K562 (cell line): ENCODE results near the gene CEP350. TPM values are rescaled to one million over a fixed set of nuclear protein-coding genes. Genes with fewer than 3 reads are reported as not detected.

Experiments used
- BRCA1 ChIP-seq, 2 experiments: fragments of 450-650 bp in 1 of 2; sonication (generic) in 1 of 2; formaldehyde crosslinking in 1 of 2; IDR thresholded peaks; 2 replicates each; pipeline versions ENCODE4 v1.5.0 to v1.6.1; 2017 to 2020; ENCODE audit warnings: mild to moderate bottlenecking in 1 of 2, missing genetic modification reagents in 1 of 2
- CBX2 ChIP-seq: fragments of 200-600 bp; sonication (generic); IDR thresholded peaks from one replicate; pipeline ENCODE4 v1.6.1; 2012; ENCODE audit warnings: mild to moderate bottlenecking, low read length, inconsistent platforms; ENCODE audit not compliant: insufficient read depth, poor library complexity, severe bottlenecking
- CBX5 ChIP-seq: IDR thresholded peaks from 2 replicates; pipeline ENCODE4 v1.6.1; 2014; ENCODE audit warnings: low read depth, borderline replicate concordance
- CHAMP1 ChIP-seq: fragments of 450-650 bp; IDR thresholded peaks from 2 replicates; pipeline ENCODE4 v1.6.1; 2016; ENCODE audit warnings: mild to moderate bottlenecking
- ETS1 ChIP-seq: conservative IDR thresholded peaks from 2 replicates; pipeline ENCODE4 v1.6.1; 2011; ENCODE audit warnings: low read depth, mild to moderate bottlenecking, low read length; ENCODE audit not compliant: control insufficient read depth
- GATA2 ChIP-seq: sonication (generic); formaldehyde crosslinking; IDR thresholded peaks from 2 replicates; pipeline ENCODE4 v1.4.0; 2020; ENCODE audit warnings: mild to moderate bottlenecking, missing genetic modification reagents
- HOMEZ ChIP-seq: fragments of 250-450 bp; sonication (Bioruptor Pico); IDR thresholded peaks from 2 replicates; pipeline ENCODE4 v1.4.0; 2020; ENCODE audit warnings: mild to moderate bottlenecking, moderate library complexity
- LEF1 ChIP-seq: fragments of 450-650 bp; IDR thresholded peaks from 2 replicates; pipeline ENCODE4 v1.6.1; 2016; ENCODE audit warnings: mild to moderate bottlenecking
- NFATC3 ChIP-seq: fragments of 450-650 bp; IDR thresholded peaks from 2 replicates; pipeline ENCODE4 v1.6.1; 2017; ENCODE audit warnings: mild to moderate bottlenecking
- NONO ChIP-seq, 2 experiments: fragments of 200-400 bp in 1 of 2; fragments of 450-650 bp in 1 of 2; formaldehyde crosslinking in 1 of 2; IDR thresholded peaks; 2 replicates each; pipeline ENCODE4 v1.6.1; 2017; ENCODE audit warnings: low read depth in 2 of 2, mild to moderate bottlenecking in 2 of 2, moderate library complexity in 2 of 2, low read length in 1 of 2
- NR1H2 ChIP-seq: sonication (generic); formaldehyde crosslinking; IDR thresholded peaks from 2 replicates; pipeline ENCODE4 v1.4.0; 2020; ENCODE audit warnings: mild to moderate bottlenecking, missing genetic modification reagents
- SLC30A9 ChIP-seq: fragments of 250-450 bp; sonication (Bioruptor Pico); IDR thresholded peaks from 2 replicates; pipeline ENCODE4 v1.8.0; 2022; ENCODE audit warnings: mild to moderate bottlenecking, moderate library complexity
- SMARCA4 ChIP-seq: fragments of 450-650 bp; IDR thresholded peaks from 2 replicates; pipeline ENCODE4 v1.6.1; 2016
- TEAD2 ChIP-seq: fragments of 450-650 bp; IDR thresholded peaks from 2 replicates; pipeline ENCODE4 v1.6.1; 2016; ENCODE audit warnings: missing genetic modification characterization, control low read depth, missing compliant biosample characterization
- U2AF2 ChIP-seq: fragments of 200-400 bp; formaldehyde crosslinking; optimal IDR thresholded peaks from 2 replicates; pipeline ENCODE3; 2017; ENCODE audit warnings: low read depth, mild to moderate bottlenecking, low read length
- ZC3H8 ChIP-seq: fragments of 450-650 bp; IDR thresholded peaks from 2 replicates; pipeline ENCODE4 v1.6.1; 2017
- ZKSCAN1 ChIP-seq: fragments of 150-350 bp; IDR thresholded peaks from 2 replicates; pipeline ENCODE4 v1.6.1; 2016; ENCODE audit warnings: low read depth, low read length
- ZNF324 ChIP-seq: fragments of 250-450 bp; sonication (Bioruptor Pico); IDR thresholded peaks from 2 replicates; pipeline ENCODE4 v1.4.0; 2020; ENCODE audit warnings: mild to moderate bottlenecking
- ZNF76 ChIP-seq: fragments of 250-450 bp; sonication (Bioruptor Pico); IDR thresholded peaks from 2 replicates; pipeline ENCODE4 v1.4.0; 2020; ENCODE audit warnings: mild to moderate bottlenecking, moderate library complexity, borderline replicate concordance
- ZNF766 ChIP-seq: fragments of 200-800 bp; sonication (Bioruptor generic); conservative IDR thresholded peaks from 2 replicates; pipeline ENCODE4 v1.6.1; 2016; ENCODE audit warnings: missing genetic modification characterization, missing compliant biosample characterization
- polyA plus RNA-seq, 8 experiments: library from polyadenylated mRNA; depleted of rRNA in 4 of 8; stranded (reverse) in 5 of 8; unstranded in 3 of 8; fragments of >200 nt; fragmentation: Nextera tagmentation in 2 of 8; fragmentation: Illumina TruSeq in 1 of 8; extraction: Ambion mirVana in 2 of 8; extraction: Trizol in 1 of 8; gene quantifications; 2 replicates each; pipeline versions ENCODE4 v1.2.1 to v1.2.3, GENCODE V29; 2011 to 2014; ENCODE audit warnings: inconsistent platforms in 1 of 8, missing spikeins in 1 of 8
- total RNA-seq, 7 experiments: library from RNA; depleted of rRNA in 6 of 7; stranded (reverse); fragments of >200 nt in 6 of 7; fragmentation: Illumina TruSeq in 2 of 7; extraction: Trizol in 2 of 7; gene quantifications; 2 replicates each; pipeline versions ENCODE4 v1.2.1 to v1.2.3, GENCODE V29; 2011 to 2021; ENCODE audit warnings: low replicate concordance in 1 of 7
- TF ChIP-seq, protein P1 (sequence below): fragments of 250-450 bp; sonication (Bioruptor Pico); IDR thresholded peaks from 2 replicates; pipeline ENCODE4 v1.4.0; 2020; ENCODE audit warnings: mild to moderate bottlenecking
- TF ChIP-seq, protein P2 (sequence below): sonication (generic); formaldehyde crosslinking; IDR thresholded peaks from 2 replicates; pipeline ENCODE4 v1.8.0; 2022; ENCODE audit warnings: mild to moderate bottlenecking, low read depth, missing genetic modification reagents

Gene CEP350
- total and polyA plus RNA-seq, 9 of the 15 experiments (the other 6 are each of a cell fraction or from before 2014, with no cell fraction given) = 8.3 to 64.3 (median 28.0) TPM

- TF ChIP-seq SLC30A9 (CRISPR knock-in tag) (no peak), ZNF766 (peak; percentile 85; the same call in 1 of the 2 replicates), ZNF324 (no peak), LEF1 (0 out of 2 replicates have a peak, but pooled peaks have one; percentile 43), ETS1 (no peak), U2AF2 (no peak), ZC3H8 (no peak), CBX2 (no peak), ZKSCAN1 (no peak), BRCA1 (IDR thresholded peaks at IDR 0.05) (no peak), BRCA1 (CRISPR knock-in tag; IDR thresholded peaks at IDR 0.05) (no peak), SMARCA4 (peak; percentile 78), CHAMP1 (peak; percentile 45; the same call in 1 of the 2 replicates), CBX5 (no peak), HOMEZ (CRISPR knock-in tag) (no peak), NR1H2 (CRISPR knock-in tag) (no peak), TEAD2 (tag) (no peak), GATA2 (CRISPR knock-in tag) (no peak), NFATC3 (no peak), NONO (IDR thresholded peaks at IDR 0.05; ENCODE audit: low read depth in 2 of 2, low read length in 1 of 2) (no peak), ZNF76 (CRISPR knock-in tag) (no peak)
- TF ChIP-seq, protein P1, sequence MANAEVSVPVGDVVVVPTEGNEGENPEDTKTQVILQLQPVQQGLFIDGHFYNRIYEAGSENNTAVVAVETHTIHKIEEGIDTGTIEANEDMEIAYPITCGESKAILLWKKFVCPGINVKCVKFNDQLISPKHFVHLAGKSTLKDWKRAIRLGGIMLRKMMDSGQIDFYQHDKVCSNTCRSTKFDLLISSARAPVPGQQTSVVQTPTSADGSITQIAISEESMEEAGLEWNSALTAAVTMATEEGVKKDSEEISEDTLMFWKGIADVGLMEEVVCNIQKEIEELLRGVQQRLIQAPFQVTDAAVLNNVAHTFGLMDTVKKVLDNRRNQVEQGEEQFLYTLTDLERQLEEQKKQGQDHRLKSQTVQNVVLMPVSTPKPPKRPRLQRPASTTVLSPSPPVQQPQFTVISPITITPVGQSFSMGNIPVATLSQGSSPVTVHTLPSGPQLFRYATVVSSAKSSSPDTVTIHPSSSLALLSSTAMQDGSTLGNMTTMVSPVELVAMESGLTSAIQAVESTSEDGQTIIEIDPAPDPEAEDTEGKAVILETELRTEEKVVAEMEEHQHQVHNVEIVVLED = no peak
- TF ChIP-seq, protein P2, sequence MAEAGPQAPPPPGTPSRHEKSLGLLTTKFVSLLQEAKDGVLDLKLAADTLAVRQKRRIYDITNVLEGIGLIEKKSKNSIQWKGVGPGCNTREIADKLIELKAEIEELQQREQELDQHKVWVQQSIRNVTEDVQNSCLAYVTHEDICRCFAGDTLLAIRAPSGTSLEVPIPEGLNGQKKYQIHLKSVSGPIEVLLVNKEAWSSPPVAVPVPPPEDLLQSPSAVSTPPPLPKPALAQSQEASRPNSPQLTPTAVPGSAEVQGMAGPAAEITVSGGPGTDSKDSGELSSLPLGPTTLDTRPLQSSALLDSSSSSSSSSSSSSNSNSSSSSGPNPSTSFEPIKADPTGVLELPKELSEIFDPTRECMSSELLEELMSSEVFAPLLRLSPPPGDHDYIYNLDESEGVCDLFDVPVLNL (CRISPR knock-in tag) = no peak
Observed at GRCh38 chr1:180057883-180058396, 103.3 kb downstream of the CEP350 start (continued).
